ENCODE measurements around the gene FGA.

GRCh38 chr4:154616287-154616686, 25.7 kb upstream of the FGA start:
- TF ChIP-seq, protein P1, sequence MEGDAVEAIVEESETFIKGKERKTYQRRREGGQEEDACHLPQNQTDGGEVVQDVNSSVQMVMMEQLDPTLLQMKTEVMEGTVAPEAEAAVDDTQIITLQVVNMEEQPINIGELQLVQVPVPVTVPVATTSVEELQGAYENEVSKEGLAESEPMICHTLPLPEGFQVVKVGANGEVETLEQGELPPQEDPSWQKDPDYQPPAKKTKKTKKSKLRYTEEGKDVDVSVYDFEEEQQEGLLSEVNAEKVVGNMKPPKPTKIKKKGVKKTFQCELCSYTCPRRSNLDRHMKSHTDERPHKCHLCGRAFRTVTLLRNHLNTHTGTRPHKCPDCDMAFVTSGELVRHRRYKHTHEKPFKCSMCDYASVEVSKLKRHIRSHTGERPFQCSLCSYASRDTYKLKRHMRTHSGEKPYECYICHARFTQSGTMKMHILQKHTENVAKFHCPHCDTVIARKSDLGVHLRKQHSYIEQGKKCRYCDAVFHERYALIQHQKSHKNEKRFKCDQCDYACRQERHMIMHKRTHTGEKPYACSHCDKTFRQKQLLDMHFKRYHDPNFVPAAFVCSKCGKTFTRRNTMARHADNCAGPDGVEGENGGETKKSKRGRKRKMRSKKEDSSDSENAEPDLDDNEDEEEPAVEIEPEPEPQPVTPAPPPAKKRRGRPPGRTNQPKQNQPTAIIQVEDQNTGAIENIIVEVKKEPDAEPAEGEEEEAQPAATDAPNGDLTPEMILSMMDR (IDR thresholded peaks at IDR 0.05) = no peak
- no peak for TF ChIP-seq ZFX (IDR thresholded peaks at IDR 0.05; ENCODE audit: borderline replicate concordance)

All from 22Rv1 (cell line).